ENCODE measurements around the gene GAGE12G.
"Not testable (repeated sequence)": the region's sequence is repeated elsewhere in the genome, so short reads cannot be mapped to it uniquely, and the experiment has no call there.

Gene GAGE12G

GRCh38 chrX:49570100-49570499 lies at the start of gene GAGE12G:
TSS of gene GAGE12G (plus strand) at chrX:49570400. CDS start at chrX:49571555, 1,155 bp downstream.
- not testable (repeated sequence) for DNase-seq (ENCODE audit: low read depth)

- DNase-seq (ENCODE audit: low read depth), result not testable (repeated sequence)
Measured at GRCh38 chrX:49531877-49532276, 38.3 kb upstream of the GAGE12G start, which contains the start of gene GAGE12C. TSS of gene GAGE12C (plus strand) at chrX:49532177. CDS start at chrX:49533332, 1,155 bp downstream.

- not testable (repeated sequence) for DNase-seq (ENCODE audit: low read depth)
Measured at GRCh38 chrX:49541433-49541832, 28.8 kb upstream of the GAGE12G start, which contains the start of gene GAGE12D. TSS of gene GAGE12D (plus strand) at chrX:49541733. CDS start at chrX:49542888, 1,155 bp downstream.

GRCh38 chrX:49550989-49551388 lies 19.2 kb upstream of the GAGE12G start, which contains the start of gene GAGE12E:
TSS of gene GAGE12E (plus strand) at chrX:49551289. CDS start at chrX:49552444, 1,155 bp downstream.
- DNase-seq (ENCODE audit: low read depth), result not testable (repeated sequence)

- not testable (repeated sequence) for DNase-seq (ENCODE audit: low read depth)
Measured at GRCh38 chrX:49560542-49560941, 9.7 kb upstream of the GAGE12G start, which contains the start of gene GAGE12F. TSS of gene GAGE12F (plus strand) at chrX:49560842. CDS start at chrX:49561997, 1,155 bp downstream.

- DNase-seq (ENCODE audit: low read depth), result not testable (repeated sequence)
Measured at GRCh38 chrX:49568728-49569127, 1.5 kb upstream of the GAGE12G start.

GRCh38 chrX:49569152-49569551 lies 1.0 kb upstream of the GAGE12G start:
- not testable (repeated sequence) for DNase-seq (ENCODE audit: low read depth)

- DNase-seq (ENCODE audit: low read depth), result not testable (repeated sequence)
Measured at GRCh38 chrX:49579649-49580048, 9.4 kb downstream of the GAGE12G start, which contains the start of gene GAGE12H. TSS of gene GAGE12H (plus strand) at chrX:49579949. CDS start at chrX:49581104, 1,155 bp downstream.

- not testable (repeated sequence) for DNase-seq (ENCODE audit: low read depth)
Measured at GRCh38 chrX:49589196-49589595, 19.0 kb downstream of the GAGE12G start, which contains the start of gene GAGE2A. TSS of gene GAGE2A (plus strand) at chrX:49589496. CDS start at chrX:49590651, 1,155 bp downstream.

GRCh38 chrX:49589769-49590478 lies 19.7 kb downstream of the GAGE12G start:
- not testable (repeated sequence) for DNase-seq (ENCODE audit: low read depth)

- not testable (repeated sequence) for DNase-seq (ENCODE audit: low read depth)
Measured at GRCh38 chrX:49590488-49590887, 20.3 kb downstream of the GAGE12G start.

GRCh38 chrX:49598720-49599119 lies 28.5 kb downstream of the GAGE12G start, which contains the start of gene GAGE1:
TSS of gene GAGE1 (plus strand) at chrX:49599020. CDS start at chrX:49600175, 1,155 bp downstream.
- DNase-seq (ENCODE audit: low read depth), result not testable (repeated sequence)

- no peak for DNase-seq (ENCODE audit: low read depth)
Measured at GRCh38 chrX:49610718-49611310, 40.6 kb downstream of the GAGE12G start.

GRCh38 chrX:49618574-49618973 lies 48.4 kb downstream of the GAGE12G start:
- no peak for DNase-seq (ENCODE audit: low read depth)
